ENCODE measurements around the gene AMER2.

Gene AMER2

GRCh38 chr13:25175026-25175425, 2.9 kb upstream of the AMER2 start:
- Histone ChIP-seq H3K36me3 (replicated peaks; ENCODE audit: insufficient read depth, low read length) (no peaks in the 10 kb centered on the region), H3K27ac (ENCODE audit: low read length) (no peak overlapping the region), H3K9me2 (replicated peaks; ENCODE audit: insufficient read depth, low read length) (no peaks in the 10 kb centered on the region), H3F3A (ENCODE audit: insufficient read depth, low read length) (no peaks in the 10 kb centered on the region), H3K4me3 (ENCODE audit: low read length) (no peak overlapping the region), H3K4me2 (ENCODE audit: low read depth, low read length) (no peak overlapping the region), H3K27me3 (replicated peaks; ENCODE audit: insufficient read depth, low read length) (peaks cover 8% of the 10 kb centered on the region; the same call in 1 of the 2 replicates), H3K9ac (ENCODE audit: low read length) (no peak overlapping the region), H3K79me2 (ENCODE audit: low read length) (no peaks in the 10 kb centered on the region), H3K4me1 (ENCODE audit: low read length) (no peaks in the 10 kb centered on the region), H4K20me1 (ENCODE audit: insufficient read depth, low read length) (no peaks in the 10 kb centered on the region), H2AFZ (ENCODE audit: low read length) (no peak overlapping the region), H3K9me3 (replicated peaks; ENCODE audit: insufficient read depth, low read length) (no peaks in the 10 kb centered on the region)
- DNase-seq: no peak
- TF ChIP-seq EZH2 (optimal IDR thresholded peaks at IDR 0.05; ENCODE audit: low read depth, low read length) (no peak), CTCF (IDR thresholded peaks at IDR 0.05; ENCODE audit: low read length) (no peak), EZH2phosphoT487 (IDR thresholded peaks at IDR 0.05; ENCODE audit: low read length) (no peak)

GRCh38 chr13:25174304-25174703, 2.2 kb upstream of the AMER2 start:
- Histone ChIP-seq H3K79me2 (ENCODE audit: low read length) (no peaks in the 10 kb centered on the region), H3K9me2 (replicated peaks; ENCODE audit: insufficient read depth, low read length) (no peaks in the 10 kb centered on the region), H3K4me3 (ENCODE audit: low read length) (no peak overlapping the region), H3K4me2 (ENCODE audit: low read depth, low read length) (no peak overlapping the region), H4K20me1 (ENCODE audit: insufficient read depth, low read length) (no peaks in the 10 kb centered on the region), H3K4me1 (ENCODE audit: low read length) (no peaks in the 10 kb centered on the region), H3K9me3 (replicated peaks; ENCODE audit: insufficient read depth, low read length) (no peaks in the 10 kb centered on the region), H3K9ac (ENCODE audit: low read length) (no peak overlapping the region), H3K27ac (ENCODE audit: low read length) (no peak overlapping the region), H3K27me3 (replicated peaks; ENCODE audit: insufficient read depth, low read length) (peaks cover 8% of the 10 kb centered on the region; the same call in 1 of the 2 replicates), H2AFZ (ENCODE audit: low read length) (no peak overlapping the region), H3F3A (ENCODE audit: insufficient read depth, low read length) (no peaks in the 10 kb centered on the region), H3K36me3 (replicated peaks; ENCODE audit: insufficient read depth, low read length) (no peaks in the 10 kb centered on the region)
- DNase-seq: no peak
- no peak for TF ChIP-seq EZH2 (optimal IDR thresholded peaks at IDR 0.05; ENCODE audit: low read depth, low read length)
- no peak for TF ChIP-seq EZH2phosphoT487 (IDR thresholded peaks at IDR 0.05; ENCODE audit: low read length)
- no peak for TF ChIP-seq CTCF (IDR thresholded peaks at IDR 0.05; ENCODE audit: low read length)

GRCh38 chr13:25172303-25172630, 179 bp upstream of the AMER2 start:
- Histone ChIP-seq H3K79me2 (ENCODE audit: low read length) (no peaks in the 10 kb centered on the region), H3K4me2 (ENCODE audit: low read depth, low read length) (no peak overlapping the region), H3K9ac (ENCODE audit: low read length) (no peak overlapping the region), H3K9me2 (replicated peaks; ENCODE audit: insufficient read depth, low read length) (no peaks in the 10 kb centered on the region), H3K9me3 (replicated peaks; ENCODE audit: insufficient read depth, low read length) (no peaks in the 10 kb centered on the region), H3K36me3 (replicated peaks; ENCODE audit: insufficient read depth, low read length) (no peaks in the 10 kb centered on the region), H3K27ac (ENCODE audit: low read length) (no peak overlapping the region), H3K27me3 (replicated peaks; ENCODE audit: insufficient read depth, low read length) (peaks cover 8% of the 10 kb centered on the region; the same call in 1 of the 2 replicates), H2AFZ (ENCODE audit: low read length) (no peak overlapping the region), H3K4me3 (ENCODE audit: low read length) (no peak overlapping the region), H3F3A (ENCODE audit: insufficient read depth, low read length) (no peaks in the 10 kb centered on the region), H3K4me1 (ENCODE audit: low read length) (no peaks in the 10 kb centered on the region), H4K20me1 (ENCODE audit: insufficient read depth, low read length) (no peaks in the 10 kb centered on the region)
- DNase-seq: no peak
- TF ChIP-seq EZH2phosphoT487 (IDR thresholded peaks at IDR 0.05; ENCODE audit: low read length) (no peak), EZH2 (optimal IDR thresholded peaks at IDR 0.05; ENCODE audit: low read depth, low read length) (no peak), CTCF (IDR thresholded peaks at IDR 0.05; ENCODE audit: low read length) (no peak)

Data from MM.1S (cell line).